WTC11 (cell line): ENCODE results near the gene APPBP2. TPM values are rescaled to one million over a fixed set of nuclear protein-coding genes. Genes with fewer than 3 reads are reported as not detected.

ENCODE experiments used
- ATAC-seq: fragments of 200-7000 bp; cut with Tn5 transposase; 2 replicates; pipeline ENCODE4 v1.10.0; 2021; ENCODE audit warnings: mild to moderate bottlenecking, moderate library complexity
- CTCF ChIA-PET: fragments of 300-600 bp; sonication (Branson Sonifier 250); formaldehyde crosslinking; loops from one replicate; lab custom pipeline; 2021; ENCODE audit warnings: antibody characterized with exemption; lab: Charles Lee
- POLR2A ChIA-PET: fragments of 350-600 bp; sonication (Branson Sonifier 250); formaldehyde crosslinking; loops from one replicate; lab custom pipeline; 2021; ENCODE audit warnings: antibody characterized with exemption; lab: Charles Lee
- DNase-seq: peaks from one replicate; pipeline ENCODE4 v3.0.0; 2021; ENCODE audit warnings: low spot score
- H3K27ac Mint-ChIP-seq: 2 replicates; pipeline ENCODE4 v1.8.0; 2021; ENCODE audit warnings: mixed read lengths
- H3K27me3 Mint-ChIP-seq: 2 replicates; pipeline ENCODE4 v1.8.0; 2021; ENCODE audit warnings: low read depth, mild to moderate bottlenecking, moderate library complexity, mixed read lengths
- H3K36me3 Mint-ChIP-seq: 2 replicates; pipeline ENCODE4 v1.8.0; 2021; ENCODE audit warnings: mixed read lengths
- H3K4me1 Mint-ChIP-seq: 2 replicates; pipeline ENCODE4 v1.8.0; 2022; ENCODE audit warnings: mixed read lengths
- H3K4me3 Mint-ChIP-seq: 2 replicates; pipeline ENCODE4 v1.8.0; 2021; ENCODE audit warnings: mild to moderate bottlenecking, moderate library complexity, mixed read lengths
- H3K9me3 Mint-ChIP-seq: 2 replicates; pipeline ENCODE4 v1.8.0; 2021; ENCODE audit warnings: mixed read lengths
- CREM ChIP-seq: sonication (generic); formaldehyde crosslinking; IDR thresholded peaks from 2 replicates; pipeline ENCODE4 v1.8.1; 2022; ENCODE audit warnings: mild to moderate bottlenecking, missing genetic modification reagents, moderate library complexity
- E2F4 ChIP-seq: sonication (generic); formaldehyde crosslinking; IDR thresholded peaks from 2 replicates; pipeline ENCODE4 v1.8.1; 2022; ENCODE audit warnings: low read depth, mild to moderate bottlenecking, moderate library complexity, missing genetic modification reagents, borderline replicate concordance
- ELF4 ChIP-seq: sonication (generic); formaldehyde crosslinking; IDR thresholded peaks from 2 replicates; pipeline ENCODE4 v1.8.1; 2022; ENCODE audit warnings: low read depth, mild to moderate bottlenecking, moderate library complexity, missing genetic modification reagents
- ESRRA ChIP-seq: sonication (generic); formaldehyde crosslinking; IDR thresholded peaks from 2 replicates; pipeline ENCODE4 v1.8.1; 2022; ENCODE audit warnings: mild to moderate bottlenecking, missing genetic modification reagents, borderline replicate concordance
- GRHL2 ChIP-seq: fragments of 250-450 bp; sonication (Bioruptor Pico); IDR thresholded peaks from 2 replicates; pipeline ENCODE4 v1.8.0; 2022; ENCODE audit warnings: mild to moderate bottlenecking, moderate library complexity; ENCODE audit not compliant: insufficient replicate concordance, severe bottlenecking
- HMGXB4 ChIP-seq: sonication (generic); formaldehyde crosslinking; IDR thresholded peaks from 2 replicates; pipeline ENCODE4 v1.8.1; 2023; ENCODE audit warnings: mild to moderate bottlenecking, moderate library complexity, missing genetic modification reagents
- IRF1 ChIP-seq: sonication (generic); formaldehyde crosslinking; IDR thresholded peaks from 2 replicates; pipeline ENCODE4 v1.8.0; 2023; ENCODE audit warnings: missing genetic modification reagents
- KAT7 ChIP-seq: sonication (generic); formaldehyde crosslinking; IDR thresholded peaks from 2 replicates; pipeline ENCODE4 v1.8.1; 2023; ENCODE audit warnings: missing genetic modification reagents, mild to moderate bottlenecking, borderline replicate concordance
- MAX ChIP-seq: sonication (generic); formaldehyde crosslinking; IDR thresholded peaks from 2 replicates; pipeline ENCODE4 v1.8.0; 2022; ENCODE audit warnings: mild to moderate bottlenecking, missing genetic modification reagents
- MLX ChIP-seq: sonication (generic); formaldehyde crosslinking; IDR thresholded peaks from 2 replicates; pipeline ENCODE4 v1.8.1; 2023; ENCODE audit warnings: mild to moderate bottlenecking, missing genetic modification reagents, moderate library complexity
- MXD4 ChIP-seq: fragments of 250-450 bp; sonication (Bioruptor Pico); IDR thresholded peaks from 2 replicates; pipeline ENCODE4 v1.8.0; 2021; ENCODE audit warnings: mild to moderate bottlenecking, moderate library complexity, borderline replicate concordance
- NFATC4 ChIP-seq: fragments of 250-450 bp; sonication (Bioruptor Pico); IDR thresholded peaks from 2 replicates; pipeline ENCODE4 v1.9.0; 2021; ENCODE audit warnings: mild to moderate bottlenecking
- NR2C2 ChIP-seq: sonication (generic); formaldehyde crosslinking; IDR thresholded peaks from 2 replicates; pipeline ENCODE4 v1.8.0; 2022; ENCODE audit warnings: mild to moderate bottlenecking, missing genetic modification reagents
- NR3C1 ChIP-seq: sonication (generic); formaldehyde crosslinking; conservative IDR thresholded peaks from 2 replicates; pipeline ENCODE4 v1.8.1; 2023; ENCODE audit warnings: low read depth, mild to moderate bottlenecking, missing genetic modification reagents
- OVOL2 ChIP-seq: fragments of 250-450 bp; sonication (Bioruptor Pico); IDR thresholded peaks from 2 replicates; pipeline ENCODE4 v1.9.0; 2021; ENCODE audit warnings: mild to moderate bottlenecking, borderline replicate concordance
- PRRX2 ChIP-seq: fragments of 250-450 bp; sonication (Bioruptor Pico); IDR thresholded peaks from 2 replicates; pipeline ENCODE4 v1.8.0; 2021; ENCODE audit warnings: mild to moderate bottlenecking
- RORB ChIP-seq: fragments of 250-450 bp; sonication (Bioruptor Pico); IDR thresholded peaks from 2 replicates; pipeline ENCODE4 v1.9.0; 2021; ENCODE audit warnings: mild to moderate bottlenecking
- SOX15 ChIP-seq: fragments of 250-450 bp; sonication (Bioruptor Pico); IDR thresholded peaks from 2 replicates; pipeline ENCODE4 v1.9.0; 2021; ENCODE audit warnings: mild to moderate bottlenecking
- TP53 ChIP-seq: sonication (generic); formaldehyde crosslinking; IDR thresholded peaks from 2 replicates; pipeline ENCODE4 v1.8.1; 2023; ENCODE audit warnings: mild to moderate bottlenecking, missing genetic modification reagents
- ZBTB43 ChIP-seq: sonication (generic); formaldehyde crosslinking; IDR thresholded peaks from 2 replicates; pipeline ENCODE4 v1.8.1; 2023; ENCODE audit warnings: mild to moderate bottlenecking, missing genetic modification reagents
- ZNF219 ChIP-seq: sonication (generic); formaldehyde crosslinking; IDR thresholded peaks from 2 replicates; pipeline ENCODE4 v1.8.0; 2023; ENCODE audit warnings: missing genetic modification reagents, mild to moderate bottlenecking, borderline replicate concordance
- ZNF416 ChIP-seq: fragments of 250-450 bp; sonication (Bioruptor Pico); IDR thresholded peaks from 2 replicates; pipeline ENCODE4 v1.9.0; 2021; ENCODE audit warnings: mild to moderate bottlenecking, inconsistent platforms
- ZNF423 ChIP-seq: fragments of 250-450 bp; sonication (Bioruptor Pico); IDR thresholded peaks from 2 replicates; pipeline ENCODE4 v2.1.2; 2022; ENCODE audit warnings: mild to moderate bottlenecking, moderate library complexity
- ZNF532 ChIP-seq: fragments of 250-450 bp; sonication (Bioruptor Pico); IDR thresholded peaks from 2 replicates; pipeline ENCODE4 v1.9.0; 2021; ENCODE audit warnings: mild to moderate bottlenecking, borderline replicate concordance
- total RNA-seq: library from RNA; stranded (reverse); gene quantifications from 3 replicates; pipeline ENCODE4 v1.2.3, GENCODE V29; 2021

The APPBP2 gene
- total RNA-seq, 1 experiment from 2014 or later: 15.3 TPM

- H3K4me3 Mint-ChIP-seq: no peak overlapping the region
- no peak for DNase-seq
- ATAC-seq: no peak
- peaks cover 14% of the 10 kb centered on the region for H3K9me3 Mint-ChIP-seq
- POLR2A ChIA-PET: no interaction called here
- H3K27ac Mint-ChIP-seq: no peak overlapping the region
- no peaks in the 10 kb centered on the region for H3K4me1 Mint-ChIP-seq
- TF ChIP-seq OVOL2: no peak
- no peak for TF ChIP-seq TP53 (CRISPR knock-in tag)
- TF ChIP-seq HMGXB4 (CRISPR knock-in tag): no peak
- no peak for TF ChIP-seq SOX15 (CRISPR knock-in tag)
- no peak for TF ChIP-seq ZBTB43 (CRISPR knock-in tag)
- no peak for TF ChIP-seq MXD4 (CRISPR knock-in tag)
- no peak for TF ChIP-seq NR2C2
- no peak for TF ChIP-seq ZNF416 (CRISPR knock-in tag)
- TF ChIP-seq ESRRA (CRISPR knock-in tag): no peak
- no peak for TF ChIP-seq MAX (CRISPR knock-in tag)
- no peak for TF ChIP-seq GRHL2 (CRISPR knock-in tag)
- no peak for TF ChIP-seq ZNF423 (CRISPR knock-in tag)
- TF ChIP-seq MLX (CRISPR knock-in tag): no peak
- H3K36me3 Mint-ChIP-seq: peaks cover 21% of the 10 kb centered on the region
- CTCF ChIA-PET: no interaction called here
- no peaks in the 10 kb centered on the region for H3K27me3 Mint-ChIP-seq
Measured at GRCh38 chr17:60472449-60472848, 53.6 kb downstream of the APPBP2 start.

- Mint-ChIP-seq H3K27ac (no peak overlapping the region; the same call in 1 of the 2 replicates), H3K9me3 (peaks cover 14% of the 10 kb centered on the region), H3K4me3 (no peak overlapping the region), H3K27me3 (no peaks in the 10 kb centered on the region)
- CTCF ChIA-PET: no interaction called here
- ATAC-seq: no peak
- no peak for TF ChIP-seq NR3C1 (CRISPR knock-in tag)
- TF ChIP-seq ZNF416 (CRISPR knock-in tag): no peak
- no peak for TF ChIP-seq E2F4 (CRISPR knock-in tag)
- TF ChIP-seq ELF4 (CRISPR knock-in tag): no peak
- no peak for TF ChIP-seq IRF1 (CRISPR knock-in tag)
- TF ChIP-seq, all 79 proteins: peak for 0
- DNase-seq: no peak
- Mint-ChIP-seq H3K4me1 (no peaks in the 10 kb centered on the region), H3K36me3 (peaks cover 21% of the 10 kb centered on the region)
- POLR2A ChIA-PET: interaction anchor here (0.5 kb wide), 1 partner anchor 32 kb away, joined by 4 read pairs; no protein-coding TSS in a partner anchor
Measured at GRCh38 chr17:60471451-60471850, 54.6 kb downstream of the APPBP2 start.

GRCh38 chr17:60468371-60468770, 57.7 kb downstream of the APPBP2 start:
- DNase-seq (no peak), ATAC-seq (no peak)
- H3K27me3 Mint-ChIP-seq: no peaks in the 10 kb centered on the region
- H3K4me1 Mint-ChIP-seq: no peaks in the 10 kb centered on the region
- H3K27ac Mint-ChIP-seq: no peak overlapping the region
- CTCF ChIA-PET: no interaction called here
- H3K4me3 Mint-ChIP-seq: no peak overlapping the region
- H3K36me3 Mint-ChIP-seq: peaks cover 31% of the 10 kb centered on the region
- POLR2A ChIA-PET: no interaction called here
- peaks cover 14% of the 10 kb centered on the region for H3K9me3 Mint-ChIP-seq
- TF ChIP-seq KAT7 (CRISPR knock-in tag) (no peak), MXD4 (CRISPR knock-in tag) (no peak), CREM (CRISPR knock-in tag) (no peak), PRRX2 (CRISPR knock-in tag) (no peak), RORB (CRISPR knock-in tag) (no peak), ZNF219 (CRISPR knock-in tag) (no peak), NFATC4 (no peak), ZNF532 (CRISPR knock-in tag) (no peak), OVOL2 (no peak)
